WTC11 (cell line): ENCODE data around the gene NCKAP5. TPM values are rescaled to one million over a fixed set of nuclear protein-coding genes. Genes with fewer than 3 reads are reported as not detected.

Experiments
- ATAC-seq: fragments of 200-7000 bp; cut with Tn5 transposase; 2 replicates; pipeline ENCODE4 v1.10.0; 2021; ENCODE audit warnings: mild to moderate bottlenecking, moderate library complexity
- CTCF ChIA-PET: fragments of 300-600 bp; sonication (Branson Sonifier 250); formaldehyde crosslinking; loops from one replicate; lab custom pipeline; 2021; ENCODE audit warnings: antibody characterized with exemption; lab: Charles Lee
- POLR2A ChIA-PET: fragments of 350-600 bp; sonication (Branson Sonifier 250); formaldehyde crosslinking; loops from one replicate; lab custom pipeline; 2021; ENCODE audit warnings: antibody characterized with exemption; lab: Charles Lee
- DNase-seq: peaks from one replicate; pipeline ENCODE4 v3.0.0; 2021; ENCODE audit warnings: low spot score
- H3K27ac Mint-ChIP-seq: 2 replicates; pipeline ENCODE4 v1.8.0; 2021; ENCODE audit warnings: mixed read lengths
- H3K27me3 Mint-ChIP-seq: 2 replicates; pipeline ENCODE4 v1.8.0; 2021; ENCODE audit warnings: low read depth, mild to moderate bottlenecking, moderate library complexity, mixed read lengths
- H3K36me3 Mint-ChIP-seq: 2 replicates; pipeline ENCODE4 v1.8.0; 2021; ENCODE audit warnings: mixed read lengths
- H3K4me1 Mint-ChIP-seq: 2 replicates; pipeline ENCODE4 v1.8.0; 2022; ENCODE audit warnings: mixed read lengths
- H3K4me3 Mint-ChIP-seq: 2 replicates; pipeline ENCODE4 v1.8.0; 2021; ENCODE audit warnings: mild to moderate bottlenecking, moderate library complexity, mixed read lengths
- H3K9me3 Mint-ChIP-seq: 2 replicates; pipeline ENCODE4 v1.8.0; 2021; ENCODE audit warnings: mixed read lengths
- AFF4 ChIP-seq: sonication (generic); formaldehyde crosslinking; IDR thresholded peaks from 2 replicates; pipeline ENCODE4 v1.8.1; 2023; ENCODE audit warnings: mild to moderate bottlenecking, missing genetic modification reagents, borderline replicate concordance
- ELF4 ChIP-seq: sonication (generic); formaldehyde crosslinking; IDR thresholded peaks from 2 replicates; pipeline ENCODE4 v1.8.1; 2022; ENCODE audit warnings: low read depth, mild to moderate bottlenecking, moderate library complexity, missing genetic modification reagents
- ETV6 ChIP-seq: sonication (generic); formaldehyde crosslinking; IDR thresholded peaks from 2 replicates; pipeline ENCODE4 v1.8.1; 2022; ENCODE audit warnings: mild to moderate bottlenecking, missing genetic modification reagents
- GRHL2 ChIP-seq: fragments of 250-450 bp; sonication (Bioruptor Pico); IDR thresholded peaks from 2 replicates; pipeline ENCODE4 v1.8.0; 2022; ENCODE audit warnings: mild to moderate bottlenecking, moderate library complexity; ENCODE audit not compliant: insufficient replicate concordance, severe bottlenecking
- GTF2I ChIP-seq: fragments of 250-450 bp; sonication (Bioruptor Pico); conservative IDR thresholded peaks from 2 replicates; pipeline ENCODE4 v1.4.0; 2021; ENCODE audit warnings: mild to moderate bottlenecking
- IRF1 ChIP-seq: sonication (generic); formaldehyde crosslinking; IDR thresholded peaks from 2 replicates; pipeline ENCODE4 v1.8.0; 2023; ENCODE audit warnings: missing genetic modification reagents
- IRF2 ChIP-seq: sonication (generic); formaldehyde crosslinking; IDR thresholded peaks from 2 replicates; pipeline ENCODE4 v1.8.0; 2022; ENCODE audit warnings: low read depth, missing genetic modification reagents, borderline replicate concordance
- MYBL2 ChIP-seq: sonication (generic); formaldehyde crosslinking; IDR thresholded peaks from 2 replicates; pipeline ENCODE4 v1.8.1; 2023; ENCODE audit warnings: mild to moderate bottlenecking, moderate library complexity, missing genetic modification reagents
- NR1H2 ChIP-seq: sonication (generic); formaldehyde crosslinking; IDR thresholded peaks from 2 replicates; pipeline ENCODE4 v1.9.0; 2021; ENCODE audit warnings: mild to moderate bottlenecking, moderate library complexity, missing genetic modification reagents
- PRDM15 ChIP-seq: sonication (generic); formaldehyde crosslinking; IDR thresholded peaks from 2 replicates; pipeline ENCODE4 v1.8.0; 2022; ENCODE audit warnings: missing genetic modification reagents
- SMAD3 ChIP-seq: sonication (generic); formaldehyde crosslinking; IDR thresholded peaks from 2 replicates; pipeline ENCODE4 v1.8.0; 2022; ENCODE audit warnings: missing genetic modification reagents, mild to moderate bottlenecking, borderline replicate concordance
- ZNF416 ChIP-seq: fragments of 250-450 bp; sonication (Bioruptor Pico); IDR thresholded peaks from 2 replicates; pipeline ENCODE4 v1.9.0; 2021; ENCODE audit warnings: mild to moderate bottlenecking, inconsistent platforms
- ZNF671 ChIP-seq: fragments of 250-450 bp; sonication (Bioruptor Pico); IDR thresholded peaks from 2 replicates; pipeline ENCODE4 v1.8.0; 2021; ENCODE audit warnings: mild to moderate bottlenecking
- total RNA-seq: library from RNA; stranded (reverse); gene quantifications from 3 replicates; pipeline ENCODE4 v1.2.3, GENCODE V29; 2021
- TF ChIP-seq, protein P1 (sequence below): sonication (generic); formaldehyde crosslinking; IDR thresholded peaks from 2 replicates; pipeline ENCODE4 v1.8.1; 2023; ENCODE audit warnings: mild to moderate bottlenecking, missing genetic modification reagents, moderate library complexity
- TF ChIP-seq, protein P2 (sequence below): sonication (generic); formaldehyde crosslinking; IDR thresholded peaks from 2 replicates; pipeline ENCODE4 v1.8.1; 2022; ENCODE audit warnings: mild to moderate bottlenecking, missing genetic modification reagents, moderate library complexity, borderline replicate concordance
- TF ChIP-seq, protein P3 (sequence below): sonication (generic); formaldehyde crosslinking; conservative IDR thresholded peaks from 2 replicates; pipeline ENCODE4 v1.8.1; 2022; ENCODE audit warnings: mild to moderate bottlenecking, missing genetic modification reagents

The NCKAP5 gene
- total RNA-seq, 1 experiment from 2014 or later: 0.55 TPM

DNA sequence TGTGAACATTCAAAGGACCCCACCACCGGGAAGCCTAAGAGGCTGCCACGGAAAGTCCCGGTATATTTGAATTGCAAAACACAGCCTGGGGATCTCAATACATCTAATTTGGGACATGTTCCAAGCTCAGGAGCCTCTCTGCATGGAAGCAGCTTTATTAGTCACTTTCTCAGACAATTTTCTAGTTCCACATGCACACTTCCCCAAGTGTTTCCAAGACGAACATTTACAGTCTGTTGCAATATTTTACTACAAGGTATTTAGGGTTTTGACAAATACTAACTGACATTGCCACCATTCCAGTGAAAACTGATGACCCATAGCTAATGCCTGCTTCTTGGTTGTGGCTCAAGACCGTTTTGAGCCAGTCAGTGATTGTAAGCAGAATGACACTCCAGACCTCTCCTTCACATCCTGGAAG is 145.3 kb downstream of the NCKAP5 start:
- no peaks in the 10 kb centered on the region; the same call in 1 of the 2 replicates for H3K27me3 Mint-ChIP-seq
- TF ChIP-seq ZNF416 (no peak), GRHL2 (CRISPR knock-in tag) (no peak), AFF4 (CRISPR knock-in tag) (no peak), NR1H2 (CRISPR knock-in tag) (no peak), ELF4 (CRISPR knock-in tag) (no peak), ETV6 (CRISPR knock-in tag) (no peak), IRF2 (CRISPR knock-in tag) (no peak), PRDM15 (no peak), SMAD3 (no peak), MYBL2 (CRISPR knock-in tag) (no peak), GTF2I (CRISPR knock-in tag) (no peak), ZNF671 (CRISPR knock-in tag) (no peak), IRF1 (CRISPR knock-in tag) (no peak)
- TF ChIP-seq, protein P1, sequence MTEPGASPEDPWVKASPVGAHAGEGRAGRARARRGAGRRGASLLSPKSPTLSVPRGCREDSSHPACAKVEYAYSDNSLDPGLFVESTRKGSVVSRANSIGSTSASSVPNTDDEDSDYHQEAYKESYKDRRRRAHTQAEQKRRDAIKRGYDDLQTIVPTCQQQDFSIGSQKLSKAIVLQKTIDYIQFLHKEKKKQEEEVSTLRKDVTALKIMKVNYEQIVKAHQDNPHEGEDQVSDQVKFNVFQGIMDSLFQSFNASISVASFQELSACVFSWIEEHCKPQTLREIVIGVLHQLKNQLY (CRISPR knock-in tag): no peak
- TF ChIP-seq, protein P2, sequence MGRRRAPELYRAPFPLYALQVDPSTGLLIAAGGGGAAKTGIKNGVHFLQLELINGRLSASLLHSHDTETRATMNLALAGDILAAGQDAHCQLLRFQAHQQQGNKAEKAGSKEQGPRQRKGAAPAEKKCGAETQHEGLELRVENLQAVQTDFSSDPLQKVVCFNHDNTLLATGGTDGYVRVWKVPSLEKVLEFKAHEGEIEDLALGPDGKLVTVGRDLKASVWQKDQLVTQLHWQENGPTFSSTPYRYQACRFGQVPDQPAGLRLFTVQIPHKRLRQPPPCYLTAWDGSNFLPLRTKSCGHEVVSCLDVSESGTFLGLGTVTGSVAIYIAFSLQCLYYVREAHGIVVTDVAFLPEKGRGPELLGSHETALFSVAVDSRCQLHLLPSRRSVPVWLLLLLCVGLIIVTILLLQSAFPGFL (CRISPR knock-in tag): no peak
- TF ChIP-seq, protein P3, sequence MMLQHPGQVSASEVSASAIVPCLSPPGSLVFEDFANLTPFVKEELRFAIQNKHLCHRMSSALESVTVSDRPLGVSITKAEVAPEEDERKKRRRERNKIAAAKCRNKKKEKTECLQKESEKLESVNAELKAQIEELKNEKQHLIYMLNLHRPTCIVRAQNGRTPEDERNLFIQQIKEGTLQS (CRISPR knock-in tag): no peak
- DNase-seq (no peak), ATAC-seq (peak; percentile 27; the same call in 1 of the 2 replicates)
- peaks cover 52% of the 10 kb centered on the region for H3K4me1 Mint-ChIP-seq
- POLR2A ChIA-PET: no interaction called here
- no peaks in the 10 kb centered on the region for H3K36me3 Mint-ChIP-seq
- no peak overlapping the region for H3K27ac Mint-ChIP-seq
- CTCF ChIA-PET: interaction anchor here (1.6 to 1.7 kb wide), 2 partner anchors 11 to 357 kb away, joined by 5 read pairs; no protein-coding TSS in a partner anchor
- H3K4me3 Mint-ChIP-seq: no peak overlapping the region
- H3K9me3 Mint-ChIP-seq: no peaks in the 10 kb centered on the region
